ENCODE data around the gene AGPS.
"Not testable (repeated sequence)": the region's sequence is repeated elsewhere in the genome, so short reads cannot be mapped to it uniquely, and the experiment has no call there.

The AGPS gene

GRCh38 chr2:177529166-177529565 is 136.6 kb downstream of the AGPS start:
- no peak for DNase-seq (ENCODE audit: low read depth)

GRCh38 chr2:177530561-177530960 is 138.0 kb downstream of the AGPS start:
- DNase-seq (ENCODE audit: low read depth) = no peak

- no peak for DNase-seq (ENCODE audit: low read depth)
Observed at GRCh38 chr2:177531706-177532105, 139.1 kb downstream of the AGPS start.

- no peak for DNase-seq (ENCODE audit: low read depth)
Observed at GRCh38 chr2:177532567-177532966, 140.0 kb downstream of the AGPS start.

GRCh38 chr2:177533253-177533652 is 140.7 kb downstream of the AGPS start:
- DNase-seq (ENCODE audit: low read depth) = no peak

- DNase-seq (ENCODE audit: low read depth) = no peak
Observed at GRCh38 chr2:177535000-177535399, 142.4 kb downstream of the AGPS start.

- DNase-seq (ENCODE audit: low read depth) = no peak
Observed at GRCh38 chr2:177535958-177536504, 143.5 kb downstream of the AGPS start.

GRCh38 chr2:177537213-177537612 is 144.6 kb downstream of the AGPS start:
- no peak for DNase-seq (ENCODE audit: low read depth)

GRCh38 chr2:177537636-177538035 is 145.1 kb downstream of the AGPS start:
- no peak for DNase-seq (ENCODE audit: low read depth)

- no peak for DNase-seq (ENCODE audit: low read depth)
Observed at GRCh38 chr2:177538323-177538722, 145.8 kb downstream of the AGPS start.

GRCh38 chr2:177540283-177540682 is 147.7 kb downstream of the AGPS start:
- DNase-seq (ENCODE audit: low read depth) = no peak

GRCh38 chr2:177541258-177541991 is 148.9 kb downstream of the AGPS start:
- no peak for DNase-seq (ENCODE audit: low read depth)

GRCh38 chr2:177542396-177542795 is 149.8 kb downstream of the AGPS start:
- no peak for DNase-seq (ENCODE audit: low read depth)

- DNase-seq (ENCODE audit: low read depth) = no peak
Observed at GRCh38 chr2:177543007-177543760, 150.6 kb downstream of the AGPS start.

GRCh38 chr2:177545143-177545542 is 152.6 kb downstream of the AGPS start:
- DNase-seq (ENCODE audit: low read depth) = no peak

- no peak for DNase-seq (ENCODE audit: low read depth)
Observed at GRCh38 chr2:177545981-177546585, 153.5 kb downstream of the AGPS start.

GRCh38 chr2:177547122-177547521 is 154.5 kb downstream of the AGPS start:
- no peak for DNase-seq (ENCODE audit: low read depth)

- no peak for DNase-seq (ENCODE audit: low read depth)
Observed at GRCh38 chr2:177547772-177548171, 155.2 kb downstream of the AGPS start.

- no peak for DNase-seq (ENCODE audit: low read depth)
Observed at GRCh38 chr2:177548636-177549035, 156.1 kb downstream of the AGPS start.

GRCh38 chr2:177549171-177549570 is 156.6 kb downstream of the AGPS start:
- no peak for DNase-seq (ENCODE audit: low read depth)

GRCh38 chr2:177550264-177551200 is 158.0 kb downstream of the AGPS start:
- DNase-seq (ENCODE audit: low read depth) = no peak

- DNase-seq (ENCODE audit: low read depth) = not testable (repeated sequence)
Observed at GRCh38 chr2:177551360-177551759, 158.8 kb downstream of the AGPS start.

Measured in activated gamma-delta T cell treated with anti-CD3 and anti-CD28 coated beads, Interleukin-2, amount 50 U/mL, for 16 hours (primary cell).